Gastroesophageal sphincter (tissue), 4 donors: ENCODE data around the gene EXOC6B. TPM values are rescaled to one million over a fixed set of nuclear protein-coding genes. Genes with fewer than 3 reads are reported as not detected.

ENCODE experiments used
- ATAC-seq: fragments of 150-250 bp; one replicate; pipeline ENCODE4 v1.9.1; 2016; ENCODE audit warnings: mild to moderate bottlenecking, moderate library complexity
- H3K27ac ChIP-seq, 4 donors: fragments of 200-600 bp; sonication (generic) in 3 of 4; 1 replicate in 3 of 4; 2 replicates in 1 of 4; pipeline ENCODE4 v1.5.1; 2016 to 2019
- H3K27me3 ChIP-seq: fragments of 200-600 bp; sonication (generic); one replicate; pipeline ENCODE4 v1.5.1; 2019
- H3K36me3 ChIP-seq, 2 donors: fragments of 200-600 bp; sonication (generic); one replicate each; pipeline ENCODE4 v1.5.1; 2019; ENCODE audit warnings: control low read depth in 1 of 2
- H3K4me1 ChIP-seq, 3 donors: fragments of 200-600 bp; sonication (generic); 1 replicate in 2 of 3; 2 replicates in 1 of 3; pipeline ENCODE4 v1.5.1; 2016 to 2019; ENCODE audit warnings: control low read depth in 2 of 3
- H3K4me3 ChIP-seq, 2 donors: fragments of 200-600 bp; sonication (generic); one replicate each; pipeline ENCODE4 v1.5.1; 2019; ENCODE audit warnings: mild to moderate bottlenecking in 1 of 2, moderate library complexity in 1 of 2
- H3K9me3 ChIP-seq, 3 donors: fragments of 200-600 bp; sonication (generic); one replicate each; pipeline ENCODE4 v1.5.1; 2017 to 2019; ENCODE audit warnings: control low read depth in 2 of 3
- CTCF ChIP-seq, 4 experiments: fragments of 200-600 bp in 2 of 4; fragments of 450-650 bp in 2 of 4; sonication (generic) in 1 of 4; IDR thresholded peaks; one replicate each; pipeline ENCODE4 v1.5.1; 2017 to 2019; ENCODE audit warnings: antibody characterized with exemption in 4 of 4, mild to moderate bottlenecking in 2 of 4, moderate library complexity in 2 of 4
- EP300 ChIP-seq: sonication (generic); formaldehyde crosslinking; IDR thresholded peaks from one replicate; pipeline ENCODE4 v1.6.1; 2017; ENCODE audit warnings: antibody characterized with exemption, mild to moderate bottlenecking
- POLR2A ChIP-seq, 2 donors: fragments of 450-650 bp; IDR thresholded peaks; one replicate each; pipeline ENCODE4 v1.6.1; 2017; ENCODE audit warnings: antibody characterized with exemption in 2 of 2, mild to moderate bottlenecking in 2 of 2, moderate library complexity in 1 of 2
- POLR2AphosphoS5 ChIP-seq: sonication (generic); formaldehyde crosslinking; IDR thresholded peaks from one replicate; pipeline ENCODE4 v1.6.1; 2017; ENCODE audit warnings: antibody characterized with exemption
- WGBS, 2 donors: methylation state at CpG; one replicate each; pipeline ENCODE4 v1.1.5; 2018; ENCODE audit warnings: low coverage in 1 of 2; 5-methylcytosine and 5-hydroxymethylcytosine counted together
- total RNA-seq, 4 donors: library from RNA; depleted of rRNA; stranded (reverse); fragments of >200 nt; gene quantifications; one replicate each; pipeline ENCODE4 v1.1.0, GENCODE V29; 2016

EXOC6B gene
- total RNA-seq, 4 donors from 2014 or later, result 35.3 to 47.2 (median 41.2) TPM

GRCh38 chr2:72270556-72271275 is 555.1 kb downstream of the EXOC6B start:
- Histone ChIP-seq H3K27me3 (no peaks in the 10 kb centered on the region), H3K27ac (no peak overlapping the region), H3K36me3 (no peaks in the 10 kb centered on the region), H3K9me3 (no peaks in the 10 kb centered on the region), H3K4me1 (peaks cover 0 to 24% (median 0%) of the 10 kb centered on the region in 3 donors), H3K4me3 (no peak overlapping the region)
- ATAC-seq, result no peak
- 60 to 88% methylated on average over 1 of the region's 1 CpG for WGBS, 2 donors
- TF ChIP-seq POLR2A (IDR thresholded peaks at IDR 0.05) (no peak), POLR2AphosphoS5 (no peak)

- Histone ChIP-seq H3K27ac (no peak overlapping the region), H3K4me3 (no peak overlapping the region), H3K36me3 (no peaks in the 10 kb centered on the region), H3K4me1 (no peaks in the 10 kb centered on the region), H3K9me3 (no peaks in the 10 kb centered on the region), H3K27me3 (no peaks in the 10 kb centered on the region)
- TF ChIP-seq CTCF (IDR thresholded peaks at IDR 0.05) (no peak), POLR2A (IDR thresholded peaks at IDR 0.05) (no peak), EP300 (no peak), POLR2AphosphoS5 (no peak)
- ATAC-seq, result no peak
Measured at GRCh38 chr2:72263776-72264060, 562.1 kb downstream of the EXOC6B start.

GRCh38 chr2:72263043-72263775 is 562.6 kb downstream of the EXOC6B start:
- no peak overlapping the region for H3K4me3 ChIP-seq
- H3K27me3 ChIP-seq, result no peaks in the 10 kb centered on the region
- no peaks in the 10 kb centered on the region for H3K9me3 ChIP-seq
- H3K4me1 ChIP-seq, result no peaks in the 10 kb centered on the region
- no peak overlapping the region for H3K27ac ChIP-seq
- 80 to 88% methylated on average over 3 to 4 of the region's 4 CpGs for WGBS, 2 donors
- no peak for ATAC-seq
- TF ChIP-seq EP300, result no peak
- no peak for TF ChIP-seq CTCF (IDR thresholded peaks at IDR 0.05)
- TF ChIP-seq POLR2AphosphoS5, result no peak
- no peak for TF ChIP-seq POLR2A (IDR thresholded peaks at IDR 0.05)
- H3K36me3 ChIP-seq, result no peaks in the 10 kb centered on the region

GRCh38 chr2:72261076-72261475 is 564.8 kb downstream of the EXOC6B start:
- no peak overlapping the region for H3K27ac ChIP-seq
- no peaks in the 10 kb centered on the region for H3K9me3 ChIP-seq
- no peak for ATAC-seq
- no peak overlapping the region for H3K4me3 ChIP-seq
- TF ChIP-seq POLR2AphosphoS5 (no peak), CTCF (IDR thresholded peaks at IDR 0.05) (no peak)
- H3K27me3 ChIP-seq, result no peaks in the 10 kb centered on the region
- no peaks in the 10 kb centered on the region for H3K36me3 ChIP-seq
- WGBS, 2 donors, result 56 to 91% methylated on average over 2 of the region's 2 CpGs
- H3K4me1 ChIP-seq, result no peaks in the 10 kb centered on the region

GRCh38 chr2:72255540-72255939 is 570.3 kb downstream of the EXOC6B start:
- no peak for TF ChIP-seq CTCF (IDR thresholded peaks at IDR 0.05)
- no peak for TF ChIP-seq POLR2A (IDR thresholded peaks at IDR 0.05)
- TF ChIP-seq POLR2AphosphoS5, result no peak
- no peak for TF ChIP-seq EP300
- no peak overlapping the region for H3K4me3 ChIP-seq
- WGBS, 2 donors, result 89% methylated on average over 1 of the region's 1 CpG; no CpG with 5 or more reads in 1 of the 2 donors
- no peak for ATAC-seq
- H3K9me3 ChIP-seq, result no peaks in the 10 kb centered on the region
- H3K36me3 ChIP-seq, result no peaks in the 10 kb centered on the region
- no peak overlapping the region for H3K27ac ChIP-seq
- no peaks in the 10 kb centered on the region for H3K27me3 ChIP-seq
- H3K4me1 ChIP-seq, result no peaks in the 10 kb centered on the region
